GM18868 (cell line): Measurements from ENCODE around the gene CYGB.

Source experiments
- ATAC-seq: cut with Tn5 transposase; IDR thresholded peaks from one replicate; pipeline ENCODE4 v1.9.1; 2021; ENCODE audit warnings: mild to moderate bottlenecking, moderate library complexity; ENCODE audit not compliant: unreplicated experiment

Gene CYGB

DNA sequence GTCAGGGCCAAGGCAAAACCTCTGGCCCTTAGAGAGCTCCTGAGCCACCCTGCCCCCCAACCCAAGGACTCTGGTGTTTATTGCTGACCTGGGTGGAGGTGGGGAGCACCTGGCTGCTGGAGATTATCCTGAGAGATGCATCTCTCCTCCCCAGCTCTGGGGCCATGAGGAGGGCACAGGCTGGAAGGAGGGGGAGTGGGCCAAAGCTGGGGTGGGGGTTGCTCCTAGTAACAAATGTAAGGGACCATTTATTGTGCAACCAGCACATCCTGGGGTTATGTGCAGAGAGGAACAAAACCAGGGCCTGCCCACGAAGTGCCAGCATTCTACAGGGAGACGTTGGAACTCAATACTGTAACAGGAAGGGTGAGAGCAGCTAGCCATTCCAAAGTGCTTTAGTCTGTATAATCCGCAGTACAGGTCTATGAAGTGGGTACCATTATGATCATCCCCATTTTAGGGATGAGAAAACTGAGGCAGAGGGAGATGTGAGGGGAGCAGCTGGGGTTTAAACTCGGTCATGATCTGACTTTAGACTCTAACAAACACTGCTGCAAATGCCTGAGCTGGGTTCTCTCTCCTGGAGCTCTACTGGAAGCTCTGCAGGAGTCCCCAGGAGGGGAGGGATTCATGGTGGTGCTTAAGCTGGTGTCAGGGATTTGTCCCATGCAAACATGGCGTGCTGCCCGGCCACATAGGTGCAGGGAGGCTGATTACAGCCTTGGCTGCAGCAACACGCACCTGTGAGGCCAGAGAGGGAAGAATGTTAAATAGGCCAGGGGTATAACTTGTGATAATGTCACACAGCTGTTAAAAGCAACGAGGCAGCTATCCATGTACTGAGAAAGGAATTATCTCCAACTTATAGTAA lies 34.9 kb downstream of the CYGB start:
- no peak for ATAC-seq

DNA sequence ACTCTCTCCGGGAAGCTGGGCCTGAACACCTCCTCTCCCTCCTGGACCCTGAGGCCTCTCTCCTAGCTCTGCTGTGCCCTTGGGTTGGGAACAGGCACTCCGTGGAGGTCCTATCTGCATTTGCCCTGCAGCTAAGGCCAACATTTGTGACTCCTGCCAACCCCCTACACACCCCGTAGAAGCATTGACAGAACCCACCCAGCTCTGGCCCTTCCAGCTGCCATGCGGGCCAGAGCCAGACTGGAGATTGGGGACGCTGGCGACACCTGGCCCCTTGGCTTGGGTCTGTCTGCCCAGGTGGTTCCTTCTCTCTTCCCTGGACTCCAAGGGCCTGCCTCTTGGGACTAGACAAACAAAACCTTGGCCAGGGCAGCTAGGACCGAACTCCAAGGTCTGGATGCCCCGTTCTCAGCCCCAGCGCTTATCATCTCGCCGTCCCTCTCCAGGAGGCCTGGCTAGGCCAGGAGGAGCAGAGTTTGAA lies 35.6 kb downstream of the CYGB start:
- no peak for ATAC-seq

DNA sequence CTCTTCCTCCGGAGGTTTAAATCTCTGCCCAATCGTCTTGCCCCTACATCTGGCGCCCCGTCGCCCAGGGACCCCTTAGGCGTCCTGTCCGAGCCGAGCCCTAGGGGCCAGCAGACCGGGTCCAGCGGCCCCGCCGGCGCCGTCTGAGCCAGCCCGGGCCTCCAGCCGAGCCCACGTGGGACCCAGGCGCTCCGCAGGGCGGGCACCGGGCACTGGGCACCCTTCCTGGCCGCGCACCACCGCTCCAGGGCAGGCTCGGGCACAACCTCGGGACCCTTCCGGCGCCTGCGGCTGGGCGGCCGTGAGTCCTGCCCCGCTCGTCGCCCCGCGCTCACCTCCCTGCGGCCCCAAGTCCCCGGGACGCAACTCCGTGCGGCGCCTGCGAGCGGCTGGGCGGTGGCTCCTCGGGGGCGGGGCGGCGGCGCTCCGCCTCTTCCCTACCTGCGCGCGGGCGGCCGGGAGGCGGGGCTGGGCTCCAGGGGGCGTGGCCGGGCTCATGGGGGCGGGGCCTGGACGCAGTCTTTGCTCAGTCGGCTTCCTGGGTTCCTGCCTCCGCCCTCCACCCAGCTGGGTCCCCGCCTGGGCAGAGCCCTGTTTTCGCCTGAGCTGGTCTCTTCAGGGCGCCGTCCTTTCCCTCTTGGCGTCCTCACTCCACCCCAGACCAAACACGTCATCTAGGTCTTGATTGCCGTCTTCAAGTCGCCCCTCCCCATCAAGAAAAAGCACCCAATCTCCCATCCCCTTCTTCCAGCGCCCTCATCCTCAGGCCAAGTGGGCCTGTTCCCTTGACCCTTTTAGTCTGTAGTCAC lies 36.3 kb downstream of the CYGB start, which contains the start of gene RHBDF2:
TSS of gene RHBDF2 (minus strand) at position 406 of the 809 bp plus-strand sequence. CDS start 19,899 bp downstream, outside the sequence.
- peak; percentile 74 for ATAC-seq

DNA sequence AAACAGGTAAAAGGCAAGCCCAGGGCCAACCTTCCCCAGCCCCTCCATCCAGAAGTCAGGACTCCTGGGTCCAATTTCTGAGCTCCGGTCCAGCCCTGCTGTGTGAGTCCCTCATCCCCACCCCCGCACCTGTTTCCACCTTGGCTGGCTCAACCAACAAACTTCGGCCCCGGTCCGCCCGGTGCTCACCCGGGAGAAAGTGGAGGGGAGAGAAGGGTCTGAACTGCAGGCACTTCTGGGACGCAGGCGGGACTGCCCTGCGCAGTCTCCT lies 36.8 kb downstream of the CYGB start:
- peak; percentile 10 for ATAC-seq

DNA sequence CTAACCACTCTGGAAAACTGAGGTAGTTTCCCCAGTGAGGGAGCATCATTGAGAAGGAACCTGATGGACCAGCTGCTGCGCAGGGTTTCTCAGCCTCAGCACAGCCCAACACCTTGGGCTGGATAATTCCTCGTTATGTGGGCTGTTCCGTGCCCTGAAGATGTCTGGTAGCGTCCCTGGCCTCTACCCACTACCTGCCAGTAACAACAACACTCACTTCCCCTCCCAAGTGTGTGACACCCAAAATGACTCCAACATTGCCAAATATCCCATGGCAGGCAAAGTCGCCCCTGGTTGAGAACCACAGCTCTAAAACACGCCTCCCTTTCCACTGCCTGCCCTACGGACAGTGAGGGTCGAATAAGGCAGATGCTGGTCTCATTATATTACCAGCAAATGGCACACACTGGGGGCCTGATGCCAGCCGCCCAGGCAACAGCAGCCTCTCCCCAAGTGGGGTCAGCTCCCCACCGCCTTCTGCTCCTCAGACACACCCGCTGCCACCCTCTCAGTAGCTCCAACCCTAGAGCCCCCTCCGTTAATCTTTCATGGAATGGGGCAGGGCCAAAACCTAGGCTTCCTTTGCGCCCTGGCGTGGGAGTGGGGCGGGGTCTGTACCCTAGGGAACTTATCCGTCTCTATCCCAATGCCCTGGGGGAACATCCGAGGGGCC lies 37.3 kb downstream of the CYGB start:
- no peak for ATAC-seq

DNA sequence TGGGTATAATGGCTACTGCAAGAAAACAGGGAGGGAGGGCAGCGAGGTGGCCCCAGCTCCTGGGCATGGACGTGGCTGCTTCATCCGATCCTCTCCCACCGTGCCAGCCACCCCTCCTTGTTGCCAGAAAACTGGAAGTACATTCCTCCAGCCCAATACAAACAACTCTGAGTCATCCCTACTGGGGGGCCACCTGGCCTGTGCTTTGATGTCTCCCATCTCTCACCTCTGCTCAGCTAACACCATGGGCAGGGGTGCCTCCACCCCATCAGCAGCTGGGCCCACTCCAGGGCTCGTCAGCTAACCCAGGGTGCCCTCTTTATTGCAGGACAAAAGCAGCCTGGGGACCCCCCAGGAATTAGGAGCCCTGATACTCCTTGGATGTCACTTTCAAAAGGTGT lies 38.2 kb downstream of the CYGB start:
- no peak for ATAC-seq

DNA sequence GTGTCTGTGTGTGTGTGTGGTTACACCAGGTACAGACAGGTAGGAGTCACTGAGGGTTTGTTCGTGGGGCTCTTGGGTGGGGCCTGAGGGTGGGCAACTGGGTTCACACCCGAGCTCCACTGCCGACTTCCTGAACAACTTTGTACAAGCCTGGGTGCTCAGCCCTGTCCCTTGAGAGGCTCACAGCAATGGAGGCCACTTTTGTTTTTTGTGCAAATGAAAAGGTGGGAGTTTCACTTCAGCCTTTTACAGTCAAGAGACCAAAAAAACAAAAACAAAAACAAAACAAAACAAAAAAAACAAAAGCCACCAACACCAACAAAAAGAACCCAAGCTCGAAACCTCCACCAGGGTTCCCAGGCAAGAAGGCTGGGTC lies 38.6 kb downstream of the CYGB start:
- ATAC-seq, result no peak

DNA sequence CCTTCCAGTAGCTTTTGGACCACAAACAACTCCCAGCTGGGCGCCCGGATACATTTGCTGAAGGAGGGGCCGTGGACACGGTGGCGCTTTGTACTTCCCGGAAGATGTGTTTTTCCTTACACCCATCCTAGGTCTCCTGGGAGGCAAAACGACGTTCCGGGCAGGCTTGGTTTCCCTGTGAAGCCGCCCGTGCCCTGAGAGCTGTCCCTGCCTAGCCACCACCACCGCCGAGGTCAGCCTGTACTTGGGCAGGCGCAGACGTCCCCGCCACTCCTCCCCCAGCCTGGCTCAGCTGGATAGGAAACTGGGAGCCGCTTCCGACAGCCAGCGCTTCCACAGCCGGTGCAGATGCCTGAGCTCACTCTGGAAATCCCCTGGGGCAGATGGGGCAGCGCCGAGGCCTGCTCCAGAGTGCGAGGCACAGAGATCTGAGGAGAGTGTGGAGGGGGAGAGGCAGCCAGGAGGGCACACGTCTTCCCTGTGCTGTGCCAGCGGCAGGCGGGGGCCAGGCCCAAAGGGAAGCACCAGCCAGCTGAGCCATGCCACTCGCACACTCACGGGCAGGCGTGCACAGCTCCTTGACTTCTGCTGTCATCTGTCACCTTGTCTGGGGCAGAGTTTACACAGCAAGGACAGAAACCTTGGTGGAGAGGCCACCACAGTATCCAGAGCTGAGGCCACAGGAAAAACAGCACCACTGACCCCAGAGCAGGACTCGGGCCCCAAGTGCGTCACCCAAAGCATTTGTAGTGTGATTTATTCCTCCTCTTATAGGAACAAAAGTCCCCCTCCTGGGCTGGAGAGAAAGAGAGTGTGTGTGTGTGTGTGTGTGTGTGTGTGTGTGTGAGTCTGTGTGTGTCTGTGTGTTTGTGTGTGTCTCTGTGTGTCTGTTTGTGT lies 39.3 kb downstream of the CYGB start:
- no peak for ATAC-seq

DNA sequence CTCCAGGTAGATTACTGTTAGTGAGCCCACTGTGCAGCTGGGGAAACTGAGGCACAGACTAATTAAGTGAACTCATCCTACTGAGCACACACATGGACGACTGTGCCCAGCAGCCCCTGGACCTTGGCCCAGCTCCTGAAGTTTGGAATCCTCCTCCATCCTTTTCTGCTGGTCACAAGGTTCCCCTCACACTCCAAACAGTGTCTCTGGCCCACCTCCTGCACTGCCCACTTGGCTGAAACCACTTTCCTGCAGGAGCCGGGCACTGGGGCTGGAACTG lies 39.9 kb downstream of the CYGB start:
- ATAC-seq, result no peak

DNA sequence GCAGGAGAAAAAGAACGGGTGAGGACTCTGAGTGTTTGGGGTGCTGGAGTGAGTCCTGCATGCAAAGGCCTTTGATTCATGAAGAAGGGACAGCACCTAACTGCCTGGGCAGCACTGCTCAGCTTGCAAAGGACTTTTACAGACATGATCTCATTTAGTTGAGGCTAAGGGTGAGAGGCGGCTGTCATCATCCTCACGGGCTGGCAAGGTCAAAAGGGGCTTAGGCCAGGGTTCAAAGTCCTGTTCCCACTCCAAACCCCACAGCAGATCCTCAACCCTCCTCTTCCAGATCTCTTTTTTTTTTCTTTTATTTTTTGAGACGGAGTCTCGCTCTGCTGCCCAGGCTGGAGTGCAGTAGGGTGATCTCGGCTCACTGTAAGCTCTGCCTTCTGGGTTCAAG lies 41.0 kb downstream of the CYGB start:
- no peak for ATAC-seq

DNA sequence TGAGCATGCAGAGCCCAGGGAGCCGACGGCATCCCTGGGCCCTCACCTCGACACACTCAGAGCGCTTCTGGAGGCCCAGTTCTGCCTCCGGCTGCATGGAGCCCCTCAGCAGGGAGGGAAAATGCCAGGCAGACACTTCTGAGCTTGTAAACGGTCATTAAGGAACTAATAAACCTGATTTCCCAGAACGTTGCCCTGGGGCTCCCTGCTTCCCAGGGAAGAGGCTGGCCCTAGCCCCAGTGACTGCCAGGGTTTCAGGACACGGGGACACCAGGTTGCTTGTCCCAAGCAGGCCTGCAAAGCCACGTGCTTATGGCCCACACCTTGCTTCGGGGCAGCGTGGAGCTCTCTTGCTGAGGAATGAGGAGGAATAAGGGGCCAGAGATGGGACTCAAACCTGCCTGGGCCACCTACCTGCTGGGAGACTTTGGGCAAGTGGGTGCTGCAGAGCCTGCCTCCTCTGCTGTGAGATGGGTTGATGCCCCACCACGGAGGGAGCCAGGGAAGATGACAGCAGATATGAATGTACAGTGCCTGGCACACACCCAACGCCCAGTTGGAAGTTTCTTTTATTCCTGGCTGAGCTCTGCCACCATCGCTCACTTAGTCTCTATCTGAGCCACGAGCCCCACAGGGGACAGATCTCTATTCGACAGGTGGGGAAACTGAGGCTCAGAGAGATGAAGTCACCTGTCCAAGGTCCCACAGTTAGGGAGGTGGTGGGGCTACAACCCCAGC lies 41.7 kb downstream of the CYGB start:
- ATAC-seq, result no peak

DNA sequence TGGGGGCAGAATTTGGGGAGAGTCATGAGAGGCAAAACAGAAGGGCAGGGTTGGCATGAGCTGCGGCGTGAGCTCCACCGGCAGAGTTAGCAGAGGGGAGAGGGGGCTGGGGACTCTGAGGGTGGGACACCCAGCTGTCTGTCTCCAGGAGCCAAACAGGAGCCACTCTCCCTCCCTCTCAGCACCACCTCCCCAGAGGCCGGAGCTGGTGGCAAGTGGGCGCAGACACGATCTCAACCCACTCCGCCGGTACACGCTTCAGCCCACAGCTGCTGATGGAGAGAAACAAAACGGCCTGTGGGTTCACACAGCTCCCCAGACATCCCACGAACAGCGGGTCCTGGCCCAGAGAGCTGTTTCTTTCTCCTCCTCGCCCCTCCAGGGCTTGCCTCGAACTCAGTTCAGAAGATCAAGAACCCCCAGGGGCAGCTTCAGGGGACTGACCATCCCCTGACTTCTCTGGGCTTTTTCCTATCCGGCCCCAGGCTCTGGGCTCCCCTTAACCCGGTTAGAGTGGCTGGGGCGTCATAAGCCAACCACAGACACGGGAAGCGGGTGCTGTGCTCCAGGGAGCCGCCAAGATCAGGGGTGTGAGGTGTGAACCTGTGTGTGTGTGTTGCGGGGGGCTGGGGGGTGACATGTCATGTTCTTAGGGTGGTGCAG lies 43.9 kb downstream of the CYGB start:
- ATAC-seq, result no peak

DNA sequence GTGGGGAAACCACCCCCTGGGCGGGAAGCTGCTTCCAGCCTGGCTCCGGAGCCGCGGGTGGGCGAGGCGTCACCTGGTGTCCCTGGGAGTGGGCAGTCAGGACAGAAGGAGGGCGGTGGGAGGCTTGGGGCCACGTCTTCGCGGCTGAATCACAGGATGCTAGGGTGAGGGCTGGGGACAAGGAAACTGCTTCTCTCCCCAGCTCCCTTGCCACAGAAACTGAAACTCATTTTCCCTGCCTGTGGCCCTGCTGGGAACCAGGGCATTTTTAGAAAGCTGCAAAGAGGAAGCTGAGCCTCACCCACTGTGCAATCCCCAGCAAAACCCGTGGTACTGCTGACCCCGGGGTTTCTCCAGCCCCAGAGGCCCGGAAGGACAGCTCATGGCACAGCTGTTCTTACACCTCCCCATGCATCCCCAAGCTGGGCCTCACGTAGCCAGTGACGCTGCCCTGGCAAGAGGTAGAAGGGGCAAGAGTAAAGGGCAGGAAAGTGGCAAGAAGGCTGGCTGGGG lies 44.5 kb downstream of the CYGB start:
- ATAC-seq, result peak; percentile 35

DNA sequence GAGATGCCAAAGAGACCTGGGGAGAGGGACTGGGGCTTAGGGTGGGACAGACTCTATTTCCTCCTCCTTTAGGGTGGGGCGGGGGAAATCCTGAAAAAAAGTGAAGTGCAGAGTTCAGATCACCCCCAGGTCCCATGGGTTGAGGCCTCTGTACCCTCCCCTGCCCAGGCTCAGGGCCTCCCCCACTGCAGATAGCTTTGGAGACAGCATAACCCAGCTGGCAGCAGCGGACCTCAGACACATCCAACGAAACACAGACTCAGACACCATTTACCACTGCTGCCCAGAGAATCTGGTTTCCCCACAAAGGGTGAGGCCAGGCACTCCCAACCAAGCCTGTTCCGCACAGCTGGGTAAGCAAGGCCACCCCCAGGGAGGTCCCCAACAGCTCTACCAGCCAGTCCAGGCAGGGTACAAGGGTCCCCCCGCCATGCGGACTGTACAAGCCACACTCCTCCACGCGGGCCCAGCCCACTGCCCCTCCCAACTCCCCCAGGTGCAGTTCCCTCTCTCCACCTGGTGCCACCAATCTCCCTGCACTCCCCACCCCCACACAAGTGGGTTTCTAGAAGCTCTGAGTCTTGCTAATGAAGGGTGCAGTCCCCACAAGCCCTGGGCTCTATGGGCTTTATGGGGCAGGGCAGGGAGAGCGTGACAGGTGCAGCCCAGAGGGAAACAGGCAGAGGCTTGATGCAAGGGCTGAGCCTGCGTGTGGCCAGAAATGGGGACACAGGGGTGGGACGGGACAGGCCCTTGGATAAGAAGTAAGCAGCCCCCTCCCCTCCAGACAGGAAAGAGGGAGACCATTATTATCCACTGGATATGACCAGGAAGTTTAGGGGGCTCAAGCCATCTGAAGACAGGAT lies 45.2 kb downstream of the CYGB start:
- peak; percentile 40 for ATAC-seq

DNA sequence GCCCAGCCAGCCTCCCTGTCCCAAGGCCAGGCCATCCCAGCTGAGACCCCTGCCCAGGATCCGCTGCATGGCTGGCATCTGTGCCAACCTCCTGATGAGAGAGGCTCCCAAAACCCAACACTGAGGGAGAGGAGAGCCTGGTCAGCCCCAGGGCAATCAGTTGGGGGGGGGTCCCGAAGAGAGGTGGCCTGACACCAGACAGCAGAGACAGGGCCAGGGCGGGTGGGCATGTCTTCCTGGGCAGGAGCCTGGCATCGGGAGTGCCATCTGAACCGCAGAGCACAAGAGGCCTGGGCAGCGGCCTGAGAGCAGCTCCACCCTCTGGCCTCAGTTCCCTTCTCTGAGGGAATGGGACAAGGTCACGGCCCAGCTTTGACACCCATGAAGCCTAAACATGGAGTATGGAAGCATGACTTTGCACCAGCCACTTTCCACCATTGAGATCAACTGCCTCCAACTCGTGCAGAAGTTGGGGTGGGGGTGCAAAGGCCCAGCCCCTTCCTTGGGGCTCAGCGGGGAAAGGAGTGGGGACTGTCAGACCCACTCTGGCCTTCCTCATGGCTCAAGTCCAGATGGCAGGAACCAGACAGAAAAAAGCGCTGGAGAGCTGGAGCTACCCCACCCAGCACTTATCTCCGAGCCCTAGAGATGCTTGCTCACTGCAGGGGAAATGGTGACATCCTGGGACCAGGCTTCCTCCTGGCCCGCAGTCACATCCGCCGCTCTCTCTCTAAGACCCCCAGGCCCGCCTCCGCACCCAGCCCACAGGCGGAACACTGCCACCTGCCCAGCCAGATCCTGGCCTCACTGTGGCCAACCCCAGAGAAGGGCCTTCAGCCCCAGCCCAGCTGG lies 46.0 kb downstream of the CYGB start:
- peak; percentile 6 for ATAC-seq

DNA sequence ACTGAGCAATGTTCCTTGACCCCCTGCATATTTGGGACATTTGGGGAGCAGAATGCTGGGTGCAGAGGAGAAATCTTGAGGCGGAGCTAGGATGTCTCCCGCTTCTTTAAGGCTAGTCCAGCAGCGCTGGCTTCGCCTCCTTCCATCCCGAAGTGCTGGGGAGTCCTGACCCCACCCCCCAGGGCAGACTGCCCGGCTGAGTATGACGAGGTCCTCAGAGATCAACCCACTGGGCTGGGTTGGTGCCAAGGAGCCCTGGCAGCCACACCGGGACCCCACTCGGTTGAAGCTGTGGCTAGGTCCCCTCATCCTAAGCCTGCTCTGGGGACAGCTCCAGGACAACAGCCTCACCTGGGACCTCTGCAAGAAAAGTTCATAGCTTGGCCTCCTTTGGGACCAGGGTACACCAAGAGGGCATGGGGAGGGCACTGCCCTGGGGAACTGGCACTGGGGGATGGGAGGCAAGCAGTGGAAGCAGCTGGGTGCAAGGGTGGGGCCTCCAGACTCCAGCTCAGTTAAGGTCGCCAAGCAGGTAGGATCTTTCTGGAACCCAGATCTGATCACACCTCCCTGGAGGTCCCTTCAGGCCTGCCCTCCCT lies 47.3 kb downstream of the CYGB start:
- ATAC-seq, result no peak
